Heart left ventricle (tissue), 16 donors: ENCODE results near the gene STRA6. TPM values are rescaled to one million over a fixed set of nuclear protein-coding genes. Genes with fewer than 3 reads are reported as not detected.

Source experiments
- ATAC-seq, 4 donors: fragments of 200-7000 bp; cut with Tn5 transposase; one replicate each; pipeline ENCODE4 v1.9.1; 2020 to 2022; ENCODE audit warnings: moderate library complexity in 4 of 4, mild to moderate bottlenecking in 3 of 4, moderate number of reproducible peaks in 1 of 4
- DNase-seq, 5 donors: peaks; one replicate each; pipeline ENCODE4 v3.0.0-alpha.2; 2020
- H3K27ac ChIP-seq, 12 donors: fragments of 200-600 bp; sonication (generic) in 4 of 12; one replicate each; pipeline versions ENCODE4 v1.5.0 to v1.8.0; 2016 to 2022; ENCODE audit warnings: mild to moderate bottlenecking in 2 of 12
- H3K27me3 ChIP-seq, 9 donors: fragments of 200-600 bp; sonication (generic) in 2 of 9; one replicate each; pipeline versions ENCODE4 v1.5.1 to v1.8.0; 2016 to 2022; ENCODE audit warnings: mild to moderate bottlenecking in 3 of 9
- H3K36me3 ChIP-seq, 9 donors: fragments of 200-600 bp; sonication (generic) in 2 of 9; one replicate each; pipeline versions ENCODE4 v1.5.0 to v1.8.0; 2018 to 2022; ENCODE audit warnings: mild to moderate bottlenecking in 2 of 9
- H3K4me1 ChIP-seq, 12 donors: fragments of 200-600 bp; sonication (generic) in 4 of 12; one replicate each; pipeline versions ENCODE4 v1.5.0 to v1.8.0; 2016 to 2022; ENCODE audit warnings: mild to moderate bottlenecking in 3 of 12
- H3K4me3 ChIP-seq, 12 donors: fragments of 200-600 bp; sonication (generic) in 4 of 12; one replicate each; pipeline versions ENCODE4 v1.5.0 to v1.8.0; 2017 to 2022; ENCODE audit warnings: mild to moderate bottlenecking in 9 of 12, moderate library complexity in 4 of 12
- H3K9me3 ChIP-seq, 12 donors: fragments of 200-600 bp; sonication (generic) in 4 of 12; one replicate each; pipeline versions ENCODE4 v1.5.0 to v1.8.0; 2016 to 2022; ENCODE audit warnings: mild to moderate bottlenecking in 1 of 12
- POLR2A ChIP-seq, 2 donors: fragments of 450-650 bp; IDR thresholded peaks; one replicate each; pipeline ENCODE4 v1.6.1; 2017; ENCODE audit warnings: antibody characterized with exemption in 2 of 2, mild to moderate bottlenecking in 2 of 2, moderate library complexity in 2 of 2
- WGBS, 4 donors: extraction: QIAGEN DNeasy Blood & Tissue Kit in 2 of 4; methylation state at CpG; one replicate each; pipeline versions ENCODE4 v1.1.5 to v1.1.7; 2013 to 2018; 5-methylcytosine and 5-hydroxymethylcytosine counted together
- intact Hi-C, 10 donors: fragments of 100-400 bp; cut with DNase I; formaldehyde crosslinking; loops; one replicate each; pipeline versions ENCODE4 v1.11.1 to v1.14.2; 2022
- polyA plus RNA-seq, 2 donors: library from polyadenylated mRNA; stranded (reverse); fragments of 200-250 nt; gene quantifications; one replicate each; pipeline ENCODE4 v1.2.3, GENCODE V29; 2013
- total RNA-seq, 9 donors: library from RNA; depleted of rRNA in 2 of 9; stranded (reverse); fragments of >200 nt in 2 of 9; fragmentation: NEBNext Ultra II Directional in 3 of 9; extraction: Animal tissue kit (Norgen Biotek cat#: 25700) in 3 of 9; gene quantifications; one replicate each; pipeline versions ENCODE4 v1.1.0 to v1.2.4, GENCODE V29; 2016 to 2023
- TF ChIP-seq, protein P1 (sequence below), 12 donors: fragments of 200-600 bp; sonication (generic) in 4 of 12; IDR thresholded peaks; one replicate each; pipeline versions ENCODE4 v1.5.0 to v1.8.0; 2018 to 2022; ENCODE audit warnings: antibody characterized with exemption in 12 of 12, mild to moderate bottlenecking in 5 of 12
- donor health status: ischemic (EF 13 %, LVEDD 7.1; RV severe dilation, severe dysfunction).
- donor health status: healthy with polysubstance abuse.
- donor health status: DM: no; HTN: yes; CAD: no.
- donor health status: DM: no; HTN: no; CAD: no.
- donor health status: ischemic (EF 25% LVEDD 6.9; RV normal size, moderate dysfunction).
- donor health status: ischemic (EF 25% LVEDD 5.7; RV mildly dilated, moderate dysfunction).
- donor health status: healthy.
- donor health status: DM: yes; HTN: yes; CAD: no.
- donor health status: ischemic (EF 35%, LVEDD 5.7; RV mildly dilated, moderate dysfunction).
- donor health status: nonischemic (EF 11% LVEDD 7.7; RV severe dilation, severe dysfunction).
- donor health status: DM: yes; HTN: yes; CAD: no.
- donor health status: PGD.
- donor health status: ischemic (EF 29% LVEDD 5.4; RV normal size, mild dysfunction).
- donor health status: nonischemic (EF 23%, LVEDD 6.1; RV moderate dilation, normal function).

Gene STRA6
- total and polyA plus RNA-seq, 11 donors, result 0.08 to 0.24 (median 0.14) TPM; not detected in 8

DNA sequence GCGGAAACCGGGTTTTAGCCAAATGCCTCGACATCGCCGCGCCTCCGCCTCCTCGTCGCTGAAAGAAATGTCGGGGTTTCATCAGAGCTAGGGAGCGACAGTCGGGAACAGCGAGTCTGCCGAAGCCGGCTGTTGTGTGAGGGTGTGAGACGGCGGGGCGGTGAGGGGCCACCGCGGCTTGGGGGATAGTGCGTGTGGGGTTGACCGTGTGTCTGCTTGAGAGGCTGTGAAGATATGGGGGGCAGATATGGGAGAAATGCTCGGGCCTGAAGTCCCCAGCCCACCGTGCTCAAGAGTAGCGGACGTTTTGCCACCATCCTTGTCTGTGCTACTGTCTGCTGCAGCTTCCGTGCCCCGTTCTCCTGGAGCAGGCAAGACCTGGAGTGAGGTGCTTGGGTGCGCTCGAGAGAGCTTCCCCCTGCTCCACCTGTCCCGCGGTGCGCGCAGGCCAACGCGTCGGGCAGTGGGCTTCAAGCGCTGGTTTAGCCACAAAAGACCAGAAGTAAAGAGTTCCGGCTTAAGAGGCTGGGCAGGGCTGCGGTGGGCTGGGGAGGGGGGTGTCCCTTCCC is 72.9 kb downstream of the STRA6 start:
- peak overlapping the region in 10 of 12 donors; percentile 47 to 88 (median 76) for H3K27ac ChIP-seq
- 0 to 3% (median 2%) methylated on average over 3 to 40 of the region's 40 CpGs for WGBS, 4 donors
- no peaks in the 10 kb centered on the region for H3K9me3 ChIP-seq
- peak overlapping the region; percentile 13 to 64 (median 50) for H3K4me3 ChIP-seq
- DNase-seq, result no peak
- peaks cover 10 to 84% (median 71%) of the 10 kb centered on the region in 9 donors for H3K27me3 ChIP-seq
- ATAC-seq, result no peak
- peaks cover 0 to 15% (median 0%) of the 10 kb centered on the region in 9 donors for H3K36me3 ChIP-seq
- TF ChIP-seq, protein P1, sequence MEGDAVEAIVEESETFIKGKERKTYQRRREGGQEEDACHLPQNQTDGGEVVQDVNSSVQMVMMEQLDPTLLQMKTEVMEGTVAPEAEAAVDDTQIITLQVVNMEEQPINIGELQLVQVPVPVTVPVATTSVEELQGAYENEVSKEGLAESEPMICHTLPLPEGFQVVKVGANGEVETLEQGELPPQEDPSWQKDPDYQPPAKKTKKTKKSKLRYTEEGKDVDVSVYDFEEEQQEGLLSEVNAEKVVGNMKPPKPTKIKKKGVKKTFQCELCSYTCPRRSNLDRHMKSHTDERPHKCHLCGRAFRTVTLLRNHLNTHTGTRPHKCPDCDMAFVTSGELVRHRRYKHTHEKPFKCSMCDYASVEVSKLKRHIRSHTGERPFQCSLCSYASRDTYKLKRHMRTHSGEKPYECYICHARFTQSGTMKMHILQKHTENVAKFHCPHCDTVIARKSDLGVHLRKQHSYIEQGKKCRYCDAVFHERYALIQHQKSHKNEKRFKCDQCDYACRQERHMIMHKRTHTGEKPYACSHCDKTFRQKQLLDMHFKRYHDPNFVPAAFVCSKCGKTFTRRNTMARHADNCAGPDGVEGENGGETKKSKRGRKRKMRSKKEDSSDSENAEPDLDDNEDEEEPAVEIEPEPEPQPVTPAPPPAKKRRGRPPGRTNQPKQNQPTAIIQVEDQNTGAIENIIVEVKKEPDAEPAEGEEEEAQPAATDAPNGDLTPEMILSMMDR (IDR thresholded peaks at IDR 0.05), result no peak
- TF ChIP-seq POLR2A (IDR thresholded peaks at IDR 0.05), result no peak
- intact Hi-C loops, result loop anchor here (2.0 to 10.0 kb wide), 10 partner anchors 51 to 1145 kb away; no protein-coding TSS in a partner anchor
- peaks cover 0 to 63% (median 24%) of the 10 kb centered on the region in 12 donors for H3K4me1 ChIP-seq

Other genes starting within 250 kb of the STRA6 start
- gene STOML1, start 210.5 kb downstream of the STRA6 start, total RNA-seq, result 10 to 100 TPM; 25.0 to 41.1 (median 27.4) TPM
- 10 to 100 TPM; 27.7 to 38.9 TPM for gene STOML1, start 210.5 kb downstream of the STRA6 start, polyA plus RNA-seq
- gene PML, start 208.1 kb downstream of the STRA6 start, total RNA-seq, result 10 to 100 TPM; 18.4 to 68.7 (median 28.0) TPM
- gene PML, start 208.1 kb downstream of the STRA6 start, polyA plus RNA-seq, result 10 to 100 TPM; 17.0 to 20.8 TPM
- not detected for gene GOLGA6A, start 120.2 kb downstream of the STRA6 start, total RNA-seq
- gene GOLGA6A, start 120.2 kb downstream of the STRA6 start, polyA plus RNA-seq, result not detected
- gene ISLR2, start 72.2 kb downstream of the STRA6 start, total RNA-seq, result 1 to 10 TPM; 1.6 to 9.0 (median 2.9) TPM
- gene ISLR2, start 72.2 kb downstream of the STRA6 start, polyA plus RNA-seq, result 1 to 10 TPM; 4.6 to 5.6 TPM
- gene ISLR, start 29.1 kb downstream of the STRA6 start, total RNA-seq, result 10 to 100 TPM in 7 of 9 donors, 1 to 10 TPM in 2; 5.1 to 32.3 (median 16.9) TPM
- 1 to 10 TPM; 6.4 to 9.1 TPM for gene ISLR, start 29.1 kb downstream of the STRA6 start, polyA plus RNA-seq
- gene CCDC33, start 33.5 kb upstream of the STRA6 start, total RNA-seq, result not detected
- under 1 TPM in 1 of 2 donors, not detected in 1; 0.08 TPM for gene CCDC33, start 33.5 kb upstream of the STRA6 start, polyA plus RNA-seq
- 1 to 10 TPM in 5 of 9 donors, under 1 TPM in 4; 0.09 to 3.4 (median 1.6) TPM for gene CYP11A1, start 164.9 kb upstream of the STRA6 start, total RNA-seq
- under 1 TPM; 0.07 to 0.46 TPM for gene CYP11A1, start 164.9 kb upstream of the STRA6 start, polyA plus RNA-seq
- 1 to 10 TPM in 8 of 9 donors, under 1 TPM in 1; 0.81 to 7.5 (median 1.9) TPM for gene SEMA7A, start 231.2 kb upstream of the STRA6 start, total RNA-seq
- under 1 TPM; 0.53 to 0.98 TPM for gene SEMA7A, start 231.2 kb upstream of the STRA6 start, polyA plus RNA-seq